ENCODE data around the gene PCSK6.

DNA sequence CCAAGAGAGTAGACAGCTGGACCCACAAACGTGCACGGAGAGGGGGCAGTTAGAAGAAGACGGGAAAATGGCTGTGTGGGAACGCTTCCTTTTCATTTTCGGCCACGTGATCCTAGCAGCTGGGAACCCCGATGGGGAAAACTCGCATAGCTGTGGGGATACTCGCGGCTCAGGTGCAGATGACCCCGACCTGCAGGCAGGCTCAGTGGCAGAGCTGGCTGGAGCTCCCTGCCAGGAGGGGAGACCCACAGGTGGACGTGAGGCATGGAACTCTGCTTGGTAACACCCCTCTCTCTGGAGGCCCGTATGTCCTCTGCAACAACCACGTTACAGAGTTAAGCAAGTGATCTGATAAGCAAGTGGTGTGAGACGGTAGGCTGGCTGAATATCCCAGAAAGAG lies 109.9 kb downstream of the PCSK6 start:
- TF ChIP-seq SP1 (IDR thresholded peaks at IDR 0.05): no peak
- TF ChIP-seq FOXK2 (IDR thresholded peaks at IDR 0.05): no peak
- no peak for TF ChIP-seq FOXA1 (IDR thresholded peaks at IDR 0.05)
- no peak for TF ChIP-seq HDGF (IDR thresholded peaks at IDR 0.05; ENCODE audit: borderline replicate concordance)
- TF ChIP-seq BHLHE40 (IDR thresholded peaks at IDR 0.05; ENCODE audit: borderline replicate concordance): no peak
- TF ChIP-seq NFRKB (IDR thresholded peaks at IDR 0.05): no peak
- no peak for TF ChIP-seq ELF4 (IDR thresholded peaks at IDR 0.05)
